GM18508 (cell line): ENCODE data around the gene SLC9A4.

Source experiments
- ATAC-seq: cut with Tn5 transposase; IDR thresholded peaks from one replicate; pipeline ENCODE4 v1.9.1; 2021; ENCODE audit warnings: moderate number of reproducible peaks; ENCODE audit not compliant: insufficient read depth, unreplicated experiment

Gene SLC9A4

GRCh38 chr2:102449370-102449974 is 23.6 kb upstream of the SLC9A4 start:
- no peak for ATAC-seq

GRCh38 chr2:102451968-102452367 is 21.1 kb upstream of the SLC9A4 start:
- no peak for ATAC-seq

- ATAC-seq: no peak
These were observed 19.5 kb upstream of the SLC9A4 start for GRCh38 chr2:102453501-102453900.

GRCh38 chr2:102455061-102455670 is 17.9 kb upstream of the SLC9A4 start:
- ATAC-seq: no peak

GRCh38 chr2:102460467-102460866 is 12.6 kb upstream of the SLC9A4 start:
- no peak for ATAC-seq

GRCh38 chr2:102461188-102461587 is 11.8 kb upstream of the SLC9A4 start:
- no peak for ATAC-seq

- no peak for ATAC-seq
These were observed 9.9 kb upstream of the SLC9A4 start for GRCh38 chr2:102463160-102463559.

GRCh38 chr2:102470168-102470567 is 2.9 kb upstream of the SLC9A4 start:
- ATAC-seq: no peak

- ATAC-seq: no peak
These were observed 605 bp downstream of the SLC9A4 start for GRCh38 chr2:102473631-102474030.

- no peak for ATAC-seq
These were observed 1.8 kb downstream of the SLC9A4 start for GRCh38 chr2:102474785-102475184.

- ATAC-seq: no peak
These were observed 5.9 kb downstream of the SLC9A4 start for GRCh38 chr2:102478686-102479470.

- ATAC-seq: no peak
These were observed 7.5 kb downstream of the SLC9A4 start for GRCh38 chr2:102480285-102481195.

GRCh38 chr2:102481931-102482330 is 8.9 kb downstream of the SLC9A4 start:
- ATAC-seq: no peak

- ATAC-seq: no peak
These were observed 10.1 kb downstream of the SLC9A4 start for GRCh38 chr2:102483086-102483485.

- ATAC-seq: no peak
These were observed 11.5 kb downstream of the SLC9A4 start for GRCh38 chr2:102484310-102485061.

GRCh38 chr2:102485147-102485785 is 12.2 kb downstream of the SLC9A4 start:
- no peak for ATAC-seq

- ATAC-seq: no peak
These were observed 14.1 kb downstream of the SLC9A4 start for GRCh38 chr2:102486941-102487702.

GRCh38 chr2:102487761-102488462 is 14.9 kb downstream of the SLC9A4 start:
- ATAC-seq: no peak
